OCI-LY3 (cell line): ENCODE data around the gene MTRF1.

Source experiments
- EZH2phosphoT487 ChIP-seq: fragments of 200-600 bp; shearing (Covaris generic); IDR thresholded peaks from 2 replicates; pipeline ENCODE4 v1.6.1; 2018; ENCODE audit warnings: antibody characterized with exemption, mixed run types, low read depth
- TF ChIP-seq, protein P1 (sequence below): fragments of 200-600, 300-600 bp; sonication (generic); IDR thresholded peaks from 2 replicates; pipeline ENCODE4 v1.5.1; 2014; ENCODE audit warnings: antibody characterized with exemption, low read length, low read depth

DNA sequence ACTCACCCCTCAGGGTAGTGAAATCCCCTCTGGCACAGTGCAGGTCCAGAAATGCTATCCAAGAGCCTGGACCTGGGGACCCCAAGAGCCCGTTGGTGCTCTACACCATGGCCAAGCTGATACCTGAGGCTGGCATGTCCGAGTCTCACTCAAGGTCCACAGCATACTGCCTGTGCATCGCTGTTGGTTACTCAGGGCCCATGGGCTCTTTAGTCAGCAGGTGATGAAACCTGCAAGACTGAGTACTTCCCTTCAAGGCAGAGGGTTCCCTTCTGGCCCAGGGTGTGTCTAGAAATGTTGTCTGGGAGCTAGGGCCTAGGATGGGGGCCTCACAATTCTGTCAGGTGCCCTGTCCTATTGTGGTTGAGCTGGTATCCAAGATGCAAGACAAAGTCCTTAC is 49.5 kb downstream of the MTRF1 start:
- TF ChIP-seq, protein P1, sequence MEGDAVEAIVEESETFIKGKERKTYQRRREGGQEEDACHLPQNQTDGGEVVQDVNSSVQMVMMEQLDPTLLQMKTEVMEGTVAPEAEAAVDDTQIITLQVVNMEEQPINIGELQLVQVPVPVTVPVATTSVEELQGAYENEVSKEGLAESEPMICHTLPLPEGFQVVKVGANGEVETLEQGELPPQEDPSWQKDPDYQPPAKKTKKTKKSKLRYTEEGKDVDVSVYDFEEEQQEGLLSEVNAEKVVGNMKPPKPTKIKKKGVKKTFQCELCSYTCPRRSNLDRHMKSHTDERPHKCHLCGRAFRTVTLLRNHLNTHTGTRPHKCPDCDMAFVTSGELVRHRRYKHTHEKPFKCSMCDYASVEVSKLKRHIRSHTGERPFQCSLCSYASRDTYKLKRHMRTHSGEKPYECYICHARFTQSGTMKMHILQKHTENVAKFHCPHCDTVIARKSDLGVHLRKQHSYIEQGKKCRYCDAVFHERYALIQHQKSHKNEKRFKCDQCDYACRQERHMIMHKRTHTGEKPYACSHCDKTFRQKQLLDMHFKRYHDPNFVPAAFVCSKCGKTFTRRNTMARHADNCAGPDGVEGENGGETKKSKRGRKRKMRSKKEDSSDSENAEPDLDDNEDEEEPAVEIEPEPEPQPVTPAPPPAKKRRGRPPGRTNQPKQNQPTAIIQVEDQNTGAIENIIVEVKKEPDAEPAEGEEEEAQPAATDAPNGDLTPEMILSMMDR = no peak
- TF ChIP-seq EZH2phosphoT487 = no peak
